ENCODE data around the gene SELENOI.
A peak's percentile ranks its signal among the peaks of the same experiment; 100 is the strongest.
"Not testable (repeated sequence)": the region's sequence is repeated elsewhere in the genome, so short reads cannot be mapped to it uniquely, and the experiment has no call there.

Gene SELENOI

DNA sequence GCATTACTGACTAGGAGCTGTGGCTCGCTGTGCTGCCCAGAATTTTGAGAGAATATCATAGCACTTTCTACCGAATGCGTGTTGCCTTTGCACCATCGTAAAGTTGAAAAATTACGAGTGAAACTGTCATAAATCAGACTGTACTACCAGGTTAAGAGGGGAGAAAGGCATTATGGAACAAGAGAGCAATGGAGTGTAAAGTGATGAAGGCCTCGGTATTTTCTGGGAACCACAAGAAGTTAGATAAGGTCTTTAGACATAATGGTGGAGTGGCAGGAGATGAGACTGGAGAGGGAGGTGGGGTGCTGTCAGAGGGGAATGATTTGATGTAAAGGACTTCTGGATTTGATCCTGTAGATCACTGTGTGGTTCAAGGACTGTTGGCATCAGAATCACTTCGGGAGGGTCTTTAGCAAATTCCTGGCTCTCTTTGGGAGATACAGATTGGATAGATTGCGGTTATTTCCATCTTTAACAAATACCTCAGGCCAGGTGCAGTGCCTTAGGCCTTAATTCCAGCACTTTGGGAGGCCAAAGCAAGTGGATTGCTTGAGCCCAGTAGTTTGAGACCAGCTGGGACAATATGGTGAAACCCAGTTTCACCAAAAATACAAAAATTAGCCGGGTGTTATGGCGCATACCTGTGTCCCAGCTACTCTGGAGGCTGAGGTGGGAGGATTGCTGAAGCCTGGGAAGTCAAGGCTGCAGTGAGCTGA is 5.6 kb downstream of the SELENOI start:
- TF ChIP-seq, protein P1, sequence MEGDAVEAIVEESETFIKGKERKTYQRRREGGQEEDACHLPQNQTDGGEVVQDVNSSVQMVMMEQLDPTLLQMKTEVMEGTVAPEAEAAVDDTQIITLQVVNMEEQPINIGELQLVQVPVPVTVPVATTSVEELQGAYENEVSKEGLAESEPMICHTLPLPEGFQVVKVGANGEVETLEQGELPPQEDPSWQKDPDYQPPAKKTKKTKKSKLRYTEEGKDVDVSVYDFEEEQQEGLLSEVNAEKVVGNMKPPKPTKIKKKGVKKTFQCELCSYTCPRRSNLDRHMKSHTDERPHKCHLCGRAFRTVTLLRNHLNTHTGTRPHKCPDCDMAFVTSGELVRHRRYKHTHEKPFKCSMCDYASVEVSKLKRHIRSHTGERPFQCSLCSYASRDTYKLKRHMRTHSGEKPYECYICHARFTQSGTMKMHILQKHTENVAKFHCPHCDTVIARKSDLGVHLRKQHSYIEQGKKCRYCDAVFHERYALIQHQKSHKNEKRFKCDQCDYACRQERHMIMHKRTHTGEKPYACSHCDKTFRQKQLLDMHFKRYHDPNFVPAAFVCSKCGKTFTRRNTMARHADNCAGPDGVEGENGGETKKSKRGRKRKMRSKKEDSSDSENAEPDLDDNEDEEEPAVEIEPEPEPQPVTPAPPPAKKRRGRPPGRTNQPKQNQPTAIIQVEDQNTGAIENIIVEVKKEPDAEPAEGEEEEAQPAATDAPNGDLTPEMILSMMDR (IDR thresholded peaks at IDR 0.05; ENCODE audit: insufficient read depth, low read length, missing control alignments): no peak
- ChIA-PET POLR2A (interaction anchor here (0.7 kb wide), 1 partner anchor 9 kb away, joined by 3 read pairs; no protein-coding TSS in a partner anchor), CTCF (no interaction called here)
- H3K4me3 ChIP-seq (ENCODE audit: low read depth, low read length): no peak overlapping the region
- DNase-seq (ENCODE audit: low read depth, low spot score): no peak

DNA sequence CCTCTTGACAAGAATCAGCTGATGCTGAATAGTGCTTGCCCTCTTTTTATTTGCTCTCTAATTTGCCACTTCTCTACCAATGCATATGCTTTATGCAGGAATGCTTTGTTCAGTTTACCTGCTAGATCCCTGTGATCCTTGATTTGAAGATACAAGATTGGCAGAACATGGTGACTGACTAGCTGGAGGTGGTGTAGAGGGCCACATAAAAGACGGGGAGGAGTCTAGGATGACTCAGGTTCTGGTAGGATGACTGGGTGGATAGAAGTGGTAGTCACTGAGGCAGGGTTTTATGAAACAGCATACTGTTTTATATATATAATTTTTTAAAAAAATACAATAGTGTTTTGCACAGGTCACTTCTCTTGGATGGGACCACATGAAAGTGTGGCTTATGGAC is 6.9 kb downstream of the SELENOI start:
- no peak overlapping the region for H3K4me3 ChIP-seq (ENCODE audit: low read depth, low read length)
- CTCF ChIA-PET: interaction anchor here (1.2 kb wide), 1 partner anchor 10 kb away, joined by 3 read pairs; no protein-coding TSS in a partner anchor
- no peak for DNase-seq (ENCODE audit: low read depth, low spot score)
- TF ChIP-seq, protein P1 (IDR thresholded peaks at IDR 0.05; ENCODE audit: insufficient read depth, low read length, missing control alignments): no peak
- POLR2A ChIA-PET: no interaction called here

DNA sequence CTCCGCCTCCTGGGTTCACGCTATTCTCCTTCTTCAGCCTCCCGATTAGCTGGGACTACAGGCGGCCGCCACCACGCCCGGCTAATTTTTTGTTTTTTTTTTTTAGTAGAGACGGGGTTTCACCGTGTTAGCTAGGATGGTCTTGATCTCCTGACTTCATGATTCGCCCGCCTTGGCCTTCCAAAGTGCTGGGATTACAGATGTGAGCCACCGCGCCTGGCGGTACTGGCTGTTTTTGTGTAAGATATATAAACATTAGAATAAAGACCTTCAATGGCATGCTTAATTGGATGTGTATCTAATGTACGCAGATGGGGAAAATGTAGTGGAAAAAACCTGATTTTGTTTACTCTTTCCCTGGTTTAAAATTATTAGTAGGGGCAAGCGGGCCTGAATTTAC is 8.5 kb downstream of the SELENOI start:
- DNase-seq (ENCODE audit: low read depth, low spot score); POLR2A ChIA-PET; H3K4me3 ChIP-seq (ENCODE audit: low read depth, low read length): not testable (repeated sequence)
- CTCF ChIA-PET: interaction anchor here (0.8 to 1.7 kb wide), 5 partner anchors 9 to 404 kb away, joined by 3 to 5 read pairs (median 3); no protein-coding TSS in a partner anchor

DNA sequence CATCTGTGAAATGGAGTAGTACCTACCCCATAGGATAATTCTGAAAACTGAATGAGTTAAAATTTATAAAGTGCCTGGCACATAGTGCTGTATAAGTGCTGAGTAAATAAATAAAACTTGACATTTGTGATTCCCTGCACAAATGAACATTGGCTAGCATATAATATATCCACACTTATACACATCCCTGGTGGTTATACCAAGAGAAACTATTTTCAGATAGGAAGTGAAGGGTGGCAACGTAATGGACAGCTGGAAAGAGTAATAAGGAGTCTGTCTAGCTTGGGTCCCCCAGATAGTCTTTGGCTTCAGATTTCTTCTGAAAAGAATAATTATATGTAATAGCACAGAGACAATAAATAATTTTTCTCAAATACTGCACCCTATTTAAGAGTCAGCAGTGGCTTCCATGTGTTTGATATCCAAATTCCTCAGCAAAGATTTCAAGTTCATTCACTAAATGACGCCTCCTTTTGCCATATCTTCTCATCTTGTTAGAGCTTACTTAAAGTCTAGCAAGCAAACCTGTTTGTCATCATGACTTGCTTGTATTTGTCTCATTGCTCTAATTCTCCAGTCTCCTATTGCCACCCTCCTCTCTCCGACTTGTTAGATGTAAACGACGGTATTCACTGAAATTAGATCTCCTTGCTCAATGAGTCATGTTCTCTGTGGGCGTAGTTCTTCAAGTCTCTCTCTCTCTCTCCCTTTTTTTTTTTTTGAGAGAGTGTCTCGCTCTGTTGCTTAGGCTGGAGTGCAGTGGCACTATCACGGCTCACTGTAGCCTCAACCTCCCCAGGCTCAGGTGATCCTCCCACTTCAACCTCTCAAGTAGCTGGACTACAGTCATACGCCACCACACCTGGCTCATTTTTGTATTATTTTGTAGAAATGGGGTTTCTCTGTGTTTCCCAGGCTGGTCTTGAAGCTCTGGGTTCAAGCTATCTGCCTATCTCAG is 9.4 kb downstream of the SELENOI start:
- ChIA-PET POLR2A (no interaction called here), CTCF (interaction anchor here (0.8 to 1.7 kb wide), 5 partner anchors 8 to 404 kb away, joined by 3 to 5 read pairs (median 3); no protein-coding TSS in a partner anchor)
- TF ChIP-seq, protein P1 (IDR thresholded peaks at IDR 0.05; ENCODE audit: insufficient read depth, low read length, missing control alignments): no peak
- H3K4me3 ChIP-seq (ENCODE audit: low read depth, low read length): no peak overlapping the region
- DNase-seq (ENCODE audit: low read depth, low spot score): peak; percentile 74

DNA sequence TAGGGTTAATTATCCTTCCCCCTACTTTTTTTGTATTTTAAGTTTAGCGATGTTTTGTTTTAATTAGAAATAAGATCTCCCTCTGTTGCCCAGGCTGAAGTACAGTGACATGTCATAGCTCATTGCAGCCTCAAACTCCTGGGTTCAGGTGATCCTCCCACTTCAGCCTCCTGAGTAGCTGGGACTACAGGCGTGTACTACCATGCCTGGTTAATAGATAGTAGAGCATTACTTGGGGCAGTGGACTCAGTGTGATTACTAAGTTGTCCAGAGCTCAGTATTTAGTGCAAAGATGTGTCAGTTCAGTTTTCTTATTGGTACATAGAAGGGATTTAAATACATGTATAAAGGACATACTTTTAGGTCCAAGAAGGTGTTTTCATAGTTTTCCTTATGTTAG is 10.2 kb downstream of the SELENOI start:
- CTCF ChIA-PET: no interaction called here
- POLR2A ChIA-PET: no interaction called here

DNA sequence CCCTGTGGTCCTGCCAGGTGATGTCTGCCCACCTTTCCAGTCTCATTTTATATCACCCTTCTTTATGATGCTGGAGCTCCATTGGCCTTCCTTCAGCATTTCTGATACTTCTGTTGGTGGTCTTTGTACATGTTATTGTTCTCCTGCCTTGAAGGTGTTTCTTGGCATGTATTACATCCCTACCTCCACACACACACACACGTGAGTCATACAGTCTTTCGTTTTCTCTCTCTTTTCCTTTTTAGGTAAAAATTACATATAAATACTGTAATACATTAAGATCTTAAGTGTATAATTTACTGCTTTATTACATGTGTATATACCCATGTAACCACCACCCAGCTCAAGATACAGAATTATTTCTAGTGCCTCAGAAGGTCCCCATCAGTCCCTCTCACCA is 10.8 kb downstream of the SELENOI start:
- TF ChIP-seq, protein P1 (IDR thresholded peaks at IDR 0.05; ENCODE audit: insufficient read depth, low read length, missing control alignments): no peak

More for the DNA sequence above, 10.2 kb downstream of the SELENOI start:
- no peak overlapping the region for H3K4me3 ChIP-seq (ENCODE audit: low read depth, low read length)
- TF ChIP-seq, protein P1 (IDR thresholded peaks at IDR 0.05; ENCODE audit: insufficient read depth, low read length, missing control alignments): no peak
- no peak for DNase-seq (ENCODE audit: low read depth, low spot score)

More for the DNA sequence above, 10.8 kb downstream of the SELENOI start:
- CTCF ChIA-PET: interaction anchor here (0.9 kb wide), 1 partner anchor 26 kb away, joined by 3 read pairs; no protein-coding TSS in a partner anchor
- DNase-seq (ENCODE audit: low read depth, low spot score): no peak
- POLR2A ChIA-PET: no interaction called here
- no peak overlapping the region for H3K4me3 ChIP-seq (ENCODE audit: low read depth, low read length)

All from AG04449 (cell line).